ENCODE results near the gene TMED6.
"Not testable (repeated sequence)": the region's sequence is repeated elsewhere in the genome, so short reads cannot be mapped to it uniquely, and the experiment has no call there.

TMED6 gene

GRCh38 chr16:69366431-69366830 lies 14.8 kb upstream of the TMED6 start:
- H3K4me1 ChIP-seq, result no peaks in the 10 kb centered on the region

GRCh38 chr16:69365901-69366300 lies 14.3 kb upstream of the TMED6 start:
- Histone ChIP-seq H3K4me3 (ENCODE audit: low read depth, low read length) (no peak overlapping the region), H3K9me3 (no peaks in the 10 kb centered on the region), H3K36me3 (peaks cover 64% of the 10 kb centered on the region), H3K4me1 (no peaks in the 10 kb centered on the region), H3K27me3 (no peaks in the 10 kb centered on the region)
- no peak for TF ChIP-seq CTCF (IDR thresholded peaks at IDR 0.05; ENCODE audit: low read depth, low read length)
- no peak for DNase-seq

More at GRCh38 chr16:69366431-69366830, 14.8 kb upstream of the TMED6 start:
- Histone ChIP-seq H3K27me3 (no peaks in the 10 kb centered on the region), H3K36me3 (peaks cover 61% of the 10 kb centered on the region), H3K9me3 (no peaks in the 10 kb centered on the region), H3K4me3 (ENCODE audit: low read depth, low read length) (no peak overlapping the region)
- TF ChIP-seq CTCF (IDR thresholded peaks at IDR 0.05; ENCODE audit: low read depth, low read length), result no peak
- no peak for DNase-seq

DNA sequence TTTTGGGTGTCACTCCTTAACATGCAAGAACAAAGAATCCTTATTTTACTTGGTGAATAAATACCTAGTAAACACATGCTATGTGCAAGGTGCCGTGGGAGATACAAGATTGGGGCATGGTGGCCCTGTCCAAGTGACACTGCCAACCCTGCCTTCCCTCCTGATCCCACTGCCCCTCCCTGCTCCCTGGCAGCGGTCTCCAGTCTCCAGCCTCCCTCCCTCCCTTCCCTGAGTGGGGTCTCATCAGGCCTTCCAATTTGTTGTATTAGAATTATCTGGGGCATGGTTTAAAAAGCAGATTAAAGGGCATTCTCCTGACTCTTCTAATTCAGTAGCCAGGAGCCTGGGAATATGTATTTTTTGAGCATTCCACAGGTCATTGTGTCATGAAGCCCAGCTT lies 12.5 kb upstream of the TMED6 start:
- peaks cover 54% of the 10 kb centered on the region for H3K36me3 ChIP-seq

DNA sequence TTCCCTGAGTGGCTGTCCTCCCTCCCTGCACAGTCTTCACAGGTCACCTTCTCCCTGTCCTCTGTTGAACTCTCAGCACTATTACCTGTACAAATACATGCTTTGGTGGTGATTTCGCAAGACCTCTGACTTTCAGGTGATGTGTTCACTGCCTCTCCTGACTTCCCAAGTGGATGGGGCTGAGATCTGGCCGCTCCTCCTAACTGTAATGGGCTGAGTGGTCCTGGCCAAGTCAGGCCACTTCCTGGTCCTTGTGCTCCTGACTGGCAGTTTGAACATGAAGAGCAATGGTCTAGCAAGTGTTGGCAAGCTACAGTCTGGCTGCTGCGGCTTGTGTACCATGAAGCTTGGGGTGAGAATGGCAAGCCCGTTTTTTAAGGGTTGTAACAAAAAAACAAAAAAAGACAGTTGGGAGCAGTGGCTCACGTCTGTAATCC lies 11.7 kb upstream of the TMED6 start:
- Histone ChIP-seq H3K36me3 (peaks cover 52% of the 10 kb centered on the region), H3K4me1 (no peaks in the 10 kb centered on the region), H3K27me3 (no peaks in the 10 kb centered on the region), H3K4me3 (ENCODE audit: low read depth, low read length) (no peak overlapping the region), H3K9me3 (no peaks in the 10 kb centered on the region)
- no peak for TF ChIP-seq CTCF (IDR thresholded peaks at IDR 0.05; ENCODE audit: low read depth, low read length)
- no peak for DNase-seq

More for the DNA sequence above, 12.5 kb upstream of the TMED6 start:
- H3K9me3 ChIP-seq, result no peaks in the 10 kb centered on the region
- H3K4me1 ChIP-seq, result no peaks in the 10 kb centered on the region
- H3K4me3 ChIP-seq (ENCODE audit: low read depth, low read length), result no peak overlapping the region
- no peaks in the 10 kb centered on the region for H3K27me3 ChIP-seq
- no peak for TF ChIP-seq CTCF (IDR thresholded peaks at IDR 0.05; ENCODE audit: low read depth, low read length)
- no peak for DNase-seq

DNA sequence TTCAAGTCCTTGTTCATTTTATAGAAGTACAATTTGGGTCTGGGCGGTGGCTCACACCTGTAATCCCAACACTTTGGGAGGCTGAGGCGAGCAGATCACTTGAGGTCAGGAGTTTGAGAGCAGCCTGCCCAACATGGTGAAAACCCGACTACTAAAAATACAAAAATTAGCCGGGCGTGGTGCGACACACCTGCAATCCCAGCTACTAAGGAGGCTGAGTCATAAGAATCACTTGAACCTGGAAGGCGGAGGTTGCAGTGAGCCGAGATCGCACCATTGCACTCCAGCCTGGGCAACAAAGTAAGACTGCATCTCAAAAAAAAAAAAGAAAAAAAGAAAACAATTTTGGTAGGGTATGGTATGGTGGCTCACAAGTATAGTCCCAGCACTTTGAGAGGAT lies 8.5 kb upstream of the TMED6 start:
- not testable (repeated sequence) for H3K4me1 ChIP-seq; H3K4me3 ChIP-seq (ENCODE audit: low read depth, low read length); H3K27me3 ChIP-seq; H3K9me3 ChIP-seq; DNase-seq
- H3K36me3 ChIP-seq, result peaks cover 43% of the 10 kb centered on the region

GRCh38 chr16:69350536-69351133 lies 951 bp downstream of the TMED6 start:
- Histone ChIP-seq H3K36me3 (peaks cover 14% of the 10 kb centered on the region), H3K4me1 (no peaks in the 10 kb centered on the region), H3K9me3 (no peaks in the 10 kb centered on the region), H3K4me3 (ENCODE audit: low read depth, low read length) (no peak overlapping the region), H3K27me3 (no peaks in the 10 kb centered on the region)
- no peak for TF ChIP-seq CTCF (IDR thresholded peaks at IDR 0.05; ENCODE audit: low read depth, low read length)
- DNase-seq, result no peak
